Smooth muscle cell (in vitro differentiated cells): Measurements from ENCODE around the gene ITGB5. TPM values are rescaled to one million over a fixed set of nuclear protein-coding genes. Genes with fewer than 3 reads are reported as not detected.

Experiments used
- DNase-seq: peaks from one replicate; lab custom pipeline; 2025; ENCODE audit not compliant: unreplicated experiment; lab: John Stamatoyannopoulos, UW
- H2AFZ ChIP-seq: fragments of 200-600 bp; sonication (generic); 2 replicates; pipeline ENCODE4 v1.6.0; 2016; ENCODE audit warnings: antibody characterized with exemption, low read depth, mild to moderate bottlenecking
- H3F3A ChIP-seq: fragments of 200-600 bp; sonication (generic); 2 replicates; pipeline ENCODE4 v1.6.0; 2017; ENCODE audit warnings: antibody characterized with exemption, low read depth
- H3K27ac ChIP-seq: fragments of 200-600 bp; sonication (generic); 2 replicates; pipeline ENCODE4 v1.5.1; 2016; ENCODE audit warnings: low read depth, mild to moderate bottlenecking
- H3K27me3 ChIP-seq: fragments of 200-600 bp; sonication (generic); 2 replicates; pipeline ENCODE4 v1.6.1; 2016; ENCODE audit warnings: low read depth, mild to moderate bottlenecking
- H3K36me3 ChIP-seq: fragments of 200-600 bp; sonication (generic); 2 replicates; pipeline ENCODE4 v1.5.1; 2016; ENCODE audit warnings: low read depth
- H3K4me1 ChIP-seq: fragments of 200-600 bp; sonication (generic); 2 replicates; pipeline ENCODE4 v1.5.1; 2016; ENCODE audit warnings: low read depth
- H3K4me2 ChIP-seq: fragments of 200-600 bp; sonication (generic); 2 replicates; pipeline ENCODE4 v1.6.0; 2016; ENCODE audit warnings: mild to moderate bottlenecking
- H3K4me3 ChIP-seq: fragments of 200-600 bp; sonication (generic); 2 replicates; pipeline ENCODE4 v1.5.1; 2016; ENCODE audit warnings: mild to moderate bottlenecking
- H3K79me2 ChIP-seq: fragments of 200-600 bp; sonication (generic); 2 replicates; pipeline ENCODE4 v1.6.0; 2016; ENCODE audit warnings: low read depth, mild to moderate bottlenecking
- H3K9ac ChIP-seq: fragments of 200-600 bp; sonication (generic); 2 replicates; pipeline ENCODE4 v1.6.0; 2016; ENCODE audit warnings: low read depth
- H3K9me3 ChIP-seq: fragments of 200-600 bp; sonication (generic); replicated peaks from 2 replicates; pipeline ENCODE4 v1.5.1; 2016; ENCODE audit warnings: low read depth
- H4K20me1 ChIP-seq: fragments of 200-600 bp; sonication (generic); 2 replicates; pipeline ENCODE4 v1.6.0; 2016; ENCODE audit warnings: low read depth
- CTCF ChIP-seq: fragments of 200-600 bp; sonication (generic); IDR thresholded peaks from 2 replicates; pipeline ENCODE4 v1.5.1; 2017; ENCODE audit warnings: borderline replicate concordance, mild to moderate bottlenecking, antibody characterized with exemption; ENCODE audit not compliant: insufficient read depth, poor library complexity, severe bottlenecking
- WGBS: methylation state at CpG from one replicate; pipeline ENCODE4 v1.1.7; 2016; ENCODE audit warnings: low lambda C conversion rate; 5-methylcytosine and 5-hydroxymethylcytosine counted together
- polyA plus RNA-seq: library from polyadenylated mRNA; unstranded; fragments of >200 nt; fragmentation: Nextera tagmentation; extraction: Ambion mirVana; gene quantifications from 2 replicates; pipeline ENCODE4 v1.2.1, GENCODE V29; 2016
- total RNA-seq: library from RNA; depleted of rRNA; stranded (reverse); fragments of >200 nt; gene quantifications from 2 replicates; pipeline ENCODE4 v1.2.3, GENCODE V29; 2014

Gene ITGB5
- total and polyA plus RNA-seq, 2 experiments from 2014 or later, result 343 to 403 TPM

GRCh38 chr3:124832782-124833709 lies 54.1 kb downstream of the ITGB5 start:
- no peak for DNase-seq
- no peak for TF ChIP-seq CTCF
- peaks cover 22% of the 10 kb centered on the region for H4K20me1 ChIP-seq
- H3K79me2 ChIP-seq, result peaks cover 18% of the 10 kb centered on the region
- peak overlapping the region; percentile 50 for H3K9ac ChIP-seq
- peaks cover 33% of the 10 kb centered on the region for H3F3A ChIP-seq
- H3K27ac ChIP-seq, result peak overlapping the region; percentile 86
- peaks cover 34% of the 10 kb centered on the region for H3K4me1 ChIP-seq
- WGBS, result 82% methylated on average over 1 of the region's 1 CpG
- H2AFZ ChIP-seq, result no peak overlapping the region
- no peaks in the 10 kb centered on the region for H3K36me3 ChIP-seq
- H3K4me3 ChIP-seq, result no peak overlapping the region
- H3K9me3 ChIP-seq, result no peaks in the 10 kb centered on the region
- H3K4me2 ChIP-seq, result peak overlapping the region; percentile 74
- H3K27me3 ChIP-seq, result no peaks in the 10 kb centered on the region

- Histone ChIP-seq H2AFZ (no peak overlapping the region), H3K9ac (no peak overlapping the region), H4K20me1 (peaks cover 16% of the 10 kb centered on the region), H3K4me1 (peaks cover 39% of the 10 kb centered on the region), H3K9me3 (no peaks in the 10 kb centered on the region), H3K27me3 (no peaks in the 10 kb centered on the region), H3K27ac (peak overlapping the region; percentile 86), H3F3A (peaks cover 37% of the 10 kb centered on the region), H3K4me2 (no peak overlapping the region), H3K79me2 (peaks cover 14% of the 10 kb centered on the region), H3K36me3 (no peaks in the 10 kb centered on the region), H3K4me3 (no peak overlapping the region)
- DNase-seq, result no peak
- WGBS, result 47% methylated on average over 4 of the region's 4 CpGs
- no peak for TF ChIP-seq CTCF
Observed at GRCh38 chr3:124831628-124832199, 55.5 kb downstream of the ITGB5 start.

DNA sequence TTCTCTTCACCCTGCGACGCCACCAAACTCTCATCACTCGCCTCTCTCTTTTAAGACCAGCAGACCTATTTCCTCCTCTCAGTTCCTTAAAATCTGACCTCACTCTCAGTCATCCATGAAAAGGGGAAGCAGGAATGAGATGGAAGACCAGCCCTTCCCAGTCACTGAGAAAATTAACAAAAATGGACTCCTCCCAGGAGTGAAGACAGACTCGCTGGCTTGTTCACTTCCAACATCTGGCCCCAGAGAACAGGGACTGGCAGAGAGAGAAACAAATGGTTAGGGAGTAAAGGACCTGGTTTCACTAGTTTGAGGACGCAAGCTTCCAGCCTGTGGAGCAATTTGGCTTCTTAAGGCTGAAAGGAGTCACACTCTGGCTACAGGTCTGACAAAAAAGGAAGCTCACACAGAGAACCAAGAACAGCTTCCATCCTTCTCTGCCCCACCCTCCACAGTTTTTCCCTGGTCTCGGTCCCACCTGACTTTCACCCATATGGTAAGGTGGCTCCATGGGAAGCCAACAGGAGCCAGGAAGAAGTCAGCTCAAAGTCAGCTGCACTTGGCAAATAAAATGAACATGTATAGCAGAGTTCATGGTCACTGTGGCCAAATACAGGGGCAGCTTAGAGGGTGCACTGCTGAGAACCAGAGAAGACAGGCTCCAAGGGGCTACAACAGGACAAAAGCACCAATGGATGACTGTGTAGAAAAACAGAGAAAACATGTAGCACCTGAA lies 57.2 kb downstream of the ITGB5 start:
- 64% methylated on average over 6 of the region's 6 CpGs for WGBS
- no peak for TF ChIP-seq CTCF
- peaks cover 4% of the 10 kb centered on the region for H4K20me1 ChIP-seq
- peaks cover 27% of the 10 kb centered on the region for H3K4me1 ChIP-seq
- H3K4me2 ChIP-seq, result no peak overlapping the region
- no peaks in the 10 kb centered on the region for H3K9me3 ChIP-seq
- H3K9ac ChIP-seq, result no peak overlapping the region
- H3F3A ChIP-seq, result peaks cover 29% of the 10 kb centered on the region
- no peak overlapping the region for H2AFZ ChIP-seq
- no peak overlapping the region for H3K4me3 ChIP-seq
- no peaks in the 10 kb centered on the region for H3K36me3 ChIP-seq
- no peaks in the 10 kb centered on the region for H3K27me3 ChIP-seq
- no peak for DNase-seq
- H3K27ac ChIP-seq, result no peak overlapping the region
- H3K79me2 ChIP-seq, result peaks cover 16% of the 10 kb centered on the region
